Activated T-cell treated with anti-CD3 and anti-CD28 coated beads for 24 hours (primary cell): Measurements from ENCODE around the gene SH3GL3.

Experiments
- DNase-seq: peaks from one replicate; pipeline ENCODE4 v3.0.0-alpha.2; 2020; ENCODE audit warnings: low read depth

SH3GL3 gene

DNA sequence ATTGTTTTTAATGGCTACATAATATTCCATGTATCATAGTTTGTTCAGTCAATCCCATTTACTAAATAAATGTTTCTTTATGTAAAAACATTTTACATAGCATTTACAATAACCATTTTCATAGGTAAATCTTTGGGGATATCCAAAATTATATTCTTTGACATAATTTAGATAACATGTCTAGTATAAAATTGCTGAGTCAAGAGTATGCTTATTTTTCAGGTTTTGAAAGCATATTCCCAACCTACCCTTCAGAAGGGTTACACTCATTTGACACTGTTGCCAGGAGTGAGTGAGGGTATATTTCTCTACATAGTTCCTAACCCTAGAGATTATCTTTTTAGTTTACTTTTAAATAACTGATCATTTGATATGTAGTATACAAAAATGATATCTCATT lies 122.2 kb downstream of the SH3GL3 start:
- DNase-seq: no peak

DNA sequence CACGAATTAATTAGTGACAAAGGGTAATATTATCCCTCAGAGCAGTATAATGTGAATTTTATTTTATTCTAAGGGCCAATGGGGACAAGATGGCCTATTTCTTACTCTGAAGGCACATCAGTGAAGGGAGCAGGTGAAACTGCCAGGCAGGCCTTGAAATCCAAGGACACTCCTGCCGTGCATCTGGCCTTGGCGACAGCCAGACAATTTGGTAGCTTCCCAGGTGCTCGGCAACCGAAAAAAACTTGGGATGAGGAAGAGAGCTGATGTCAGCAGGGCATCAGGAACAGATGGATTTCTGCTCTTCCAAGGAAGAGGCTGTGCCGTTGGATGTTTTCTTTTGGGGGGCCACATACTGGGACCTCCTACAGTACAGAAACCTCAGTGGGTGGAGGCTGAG lies 123.6 kb downstream of the SH3GL3 start:
- no peak for DNase-seq

- no peak for DNase-seq
Observed at GRCh38 chr15:83571820-83572707, 124.9 kb downstream of the SH3GL3 start.

DNA sequence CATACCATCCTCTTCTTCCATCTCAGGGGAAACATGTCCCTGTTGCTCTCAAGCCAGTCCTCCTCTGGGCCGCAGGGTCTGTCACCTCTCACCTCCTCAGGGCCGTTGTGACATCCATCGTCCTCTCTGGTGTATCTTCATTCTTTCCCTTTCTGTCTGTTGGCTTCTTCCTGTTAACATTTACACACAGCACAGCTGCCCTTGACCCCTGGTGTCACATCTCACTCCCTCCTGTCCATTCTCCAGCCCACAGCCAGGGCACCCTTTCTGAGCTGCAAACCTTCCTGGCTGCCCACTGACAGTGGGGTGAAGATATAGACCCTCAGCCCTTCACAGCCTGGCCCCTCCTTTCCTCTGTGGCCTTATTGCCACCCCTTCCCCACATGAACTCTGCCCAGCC lies 127.2 kb downstream of the SH3GL3 start:
- no peak for DNase-seq

GRCh38 chr15:83578691-83579090 lies 131.6 kb downstream of the SH3GL3 start:
- DNase-seq: no peak

GRCh38 chr15:83581381-83581780 lies 134.2 kb downstream of the SH3GL3 start:
- DNase-seq: no peak

DNA sequence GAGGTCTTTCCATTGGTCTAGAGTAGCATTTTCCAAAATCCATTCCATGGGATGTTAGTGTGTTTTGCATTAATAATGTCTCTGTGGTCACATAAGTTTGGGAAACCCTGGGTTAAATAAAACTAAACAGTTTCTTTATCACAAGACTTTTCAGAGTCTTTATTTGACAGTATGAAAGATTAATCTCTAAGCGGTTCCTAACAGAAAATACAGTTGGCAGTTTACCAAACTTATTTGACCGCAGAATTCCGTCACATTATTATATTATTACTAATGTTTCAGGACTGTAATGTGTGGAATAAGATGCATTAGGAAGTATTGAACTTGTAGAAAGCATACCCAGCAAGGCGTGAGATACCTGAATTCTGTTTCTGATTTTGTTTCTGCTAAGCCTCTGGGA lies 135.2 kb downstream of the SH3GL3 start:
- no peak for DNase-seq

- DNase-seq: no peak
Observed at GRCh38 chr15:83585601-83586335, 138.6 kb downstream of the SH3GL3 start.

- no peak for DNase-seq
Observed at GRCh38 chr15:83587091-83587490, 139.9 kb downstream of the SH3GL3 start.

GRCh38 chr15:83588441-83588840 lies 141.3 kb downstream of the SH3GL3 start:
- no peak for DNase-seq

DNA sequence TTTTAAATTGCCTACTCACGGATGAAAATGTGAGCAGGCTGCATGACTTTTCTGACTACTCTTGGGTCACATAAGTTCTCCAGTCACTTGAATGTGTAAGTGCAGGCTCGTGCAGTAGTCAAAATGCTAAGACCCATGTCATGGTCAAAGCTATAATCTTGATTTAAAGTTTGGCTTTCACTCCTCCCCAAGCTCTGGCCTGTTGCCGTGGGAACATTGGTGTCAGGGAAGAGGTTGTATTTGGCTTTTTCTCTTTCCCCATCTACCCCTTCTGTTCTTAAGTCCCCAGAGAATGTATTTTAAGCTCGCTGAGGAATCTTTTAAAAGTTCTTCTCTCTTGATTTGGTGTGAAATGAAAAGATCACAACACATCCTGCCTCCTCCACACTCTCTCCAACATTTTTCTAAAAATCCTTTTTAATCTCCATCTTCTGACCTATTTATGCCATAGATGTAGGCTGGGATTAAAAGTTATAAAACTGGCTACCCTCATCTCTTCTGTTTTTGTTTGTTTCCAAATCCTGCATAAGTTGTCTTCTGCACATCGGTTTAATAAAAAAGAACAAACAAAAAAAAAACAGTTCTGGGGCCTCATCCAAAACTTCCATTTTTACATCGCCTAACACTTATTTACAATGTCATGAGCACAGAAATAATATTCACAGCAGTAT lies 145.4 kb downstream of the SH3GL3 start:
- DNase-seq: no peak

DNA sequence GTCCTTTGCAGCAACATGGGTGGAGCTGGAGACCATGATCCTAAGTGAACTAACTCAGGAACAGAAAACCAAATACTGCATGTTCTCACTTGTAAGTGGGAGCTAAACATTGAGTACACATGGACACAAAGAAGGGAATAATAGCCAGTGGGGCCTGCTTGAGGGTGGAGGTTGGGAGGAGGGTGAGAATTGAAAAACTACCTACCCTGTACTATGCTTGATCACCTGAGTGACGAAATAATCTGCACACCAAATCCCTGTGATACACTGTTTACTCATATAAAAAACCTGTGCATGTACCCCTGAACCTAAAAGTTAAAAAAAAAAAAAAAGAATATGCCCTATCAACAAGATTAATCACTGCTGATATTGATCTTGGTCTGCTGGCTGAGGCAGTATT lies 148.1 kb downstream of the SH3GL3 start:
- DNase-seq: no peak

DNA sequence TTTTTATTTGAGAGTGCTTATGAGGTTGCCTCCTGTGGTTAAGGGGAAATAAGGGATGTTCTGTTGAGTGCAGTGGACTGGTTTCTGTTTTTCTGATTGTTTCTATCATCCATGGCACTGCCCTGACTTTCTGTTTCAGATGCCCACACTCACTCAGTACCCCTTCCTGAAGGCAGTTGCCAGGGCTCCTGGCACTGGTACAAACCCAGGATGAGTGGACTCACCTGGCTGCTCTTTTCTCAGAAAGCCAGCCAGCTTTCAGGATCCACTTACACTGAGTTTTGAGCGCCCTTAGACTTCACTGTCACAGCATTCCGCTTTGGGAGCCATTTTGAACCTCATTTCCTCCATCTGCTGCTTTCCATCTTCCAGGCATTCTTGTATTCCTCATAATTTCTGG lies 150.9 kb downstream of the SH3GL3 start:
- DNase-seq: no peak

GRCh38 chr15:83602021-83602420 lies 154.9 kb downstream of the SH3GL3 start:
- DNase-seq: no peak

DNA sequence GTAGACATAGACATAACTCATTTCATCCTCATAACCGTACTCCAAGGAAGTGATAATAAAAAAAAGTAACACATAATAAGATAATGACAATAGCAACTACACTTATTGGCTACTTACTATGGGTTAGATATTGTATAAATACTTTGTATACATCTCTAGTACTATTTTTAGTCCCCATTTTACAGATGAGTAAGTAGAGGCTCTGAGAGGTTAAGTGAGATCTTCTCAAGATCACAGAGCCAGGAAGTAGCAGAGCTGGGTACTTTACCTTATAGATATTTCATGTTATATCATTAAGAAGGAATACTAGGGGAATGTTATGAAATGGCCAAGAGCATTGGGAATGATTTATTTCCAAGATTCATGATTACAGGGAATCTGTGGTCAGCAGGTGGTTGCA lies 157.4 kb downstream of the SH3GL3 start:
- no peak for DNase-seq

DNA sequence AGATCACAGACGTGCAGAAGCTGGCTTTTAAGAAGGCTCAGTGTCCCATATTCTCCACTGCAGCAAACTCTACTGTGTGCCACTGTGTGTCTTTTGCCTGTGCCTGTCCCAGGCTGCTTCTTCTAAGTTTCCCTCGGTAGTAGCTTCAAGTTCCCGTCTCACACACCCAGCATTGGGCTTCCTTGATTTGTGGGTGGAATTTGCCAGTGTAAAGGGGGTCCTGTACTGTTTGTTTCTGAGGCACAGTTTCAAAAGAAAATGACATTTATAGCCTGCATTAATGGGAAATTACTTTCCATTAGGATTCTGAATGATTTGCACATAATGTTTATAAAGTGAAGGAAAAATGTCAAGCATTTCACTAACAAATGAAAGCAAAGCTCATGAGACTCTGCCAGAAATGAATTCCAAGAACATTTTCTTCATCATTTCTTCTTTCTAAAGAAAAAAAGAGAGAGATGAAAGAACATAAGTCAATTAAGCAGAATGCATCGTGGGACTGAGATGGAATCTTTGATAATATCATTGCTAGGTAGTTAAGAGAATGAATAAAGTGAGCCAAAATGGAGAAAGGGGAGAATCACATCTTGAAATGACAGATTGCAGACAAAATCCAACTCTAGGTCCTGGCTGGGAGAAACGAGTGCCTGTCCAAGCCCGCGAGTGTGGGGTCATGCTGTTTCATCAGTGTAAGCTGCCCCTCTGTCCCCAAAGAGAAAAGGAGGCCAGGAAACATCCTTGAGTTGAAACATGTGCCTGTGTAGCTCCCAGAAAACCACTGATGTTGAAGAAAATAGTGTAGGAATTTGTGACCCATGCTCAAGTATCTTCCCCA lies 158.2 kb downstream of the SH3GL3 start:
- no peak for DNase-seq

DNA sequence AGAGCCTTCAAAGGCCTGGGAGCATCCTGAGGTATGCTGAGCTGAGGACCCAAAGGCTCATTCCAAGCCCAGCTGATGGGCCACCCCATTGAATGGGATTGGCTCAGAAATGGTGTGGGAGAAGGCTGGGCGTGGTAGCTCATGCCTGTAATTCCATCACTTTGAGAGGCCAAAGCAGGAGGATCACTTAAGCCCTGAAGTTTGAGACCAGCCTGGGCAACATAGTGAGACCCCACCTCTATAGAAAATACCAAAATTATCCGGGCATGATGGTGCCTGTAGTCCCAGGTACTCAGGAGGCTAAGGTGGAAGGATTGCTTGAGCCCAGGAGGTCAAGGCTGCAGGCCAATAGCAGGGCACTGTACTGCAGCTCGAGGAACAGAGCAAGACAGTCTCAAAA lies 163.0 kb downstream of the SH3GL3 start:
- no peak for DNase-seq

- no peak for DNase-seq
Observed at GRCh38 chr15:83610901-83611685, 164.0 kb downstream of the SH3GL3 start.

DNA sequence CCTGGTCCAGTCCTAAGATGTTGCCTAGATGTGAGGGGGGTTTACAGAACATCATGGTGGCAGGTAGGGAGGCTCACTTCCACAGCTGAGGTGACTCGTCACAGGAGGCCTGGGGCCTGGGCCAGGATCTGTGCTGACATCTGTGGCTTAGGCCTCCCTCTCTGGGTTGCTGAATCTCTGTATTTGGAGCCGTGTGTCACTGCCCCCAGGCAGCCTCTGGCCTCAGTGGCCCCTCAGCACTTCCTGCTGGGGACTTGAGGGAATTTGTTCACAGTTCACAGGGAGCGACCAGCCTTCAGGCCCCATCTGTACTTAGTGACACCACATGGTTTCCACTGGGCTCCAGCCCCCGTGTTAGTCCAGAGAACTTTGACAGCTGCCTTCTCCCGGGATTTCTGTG lies 165.1 kb downstream of the SH3GL3 start:
- no peak for DNase-seq

- DNase-seq: no peak
Observed at GRCh38 chr15:83612898-83613635, 165.9 kb downstream of the SH3GL3 start.
